Activated CD8-positive, alpha-beta T cell treated with anti-CD3 and anti-CD28 coated beads, Interleukin-2, amount 10 ng/mL, durations not matched to agents 7 days and 5 days (primary cell): ENCODE results near the gene CIB4. TPM values are rescaled to one million over a fixed set of nuclear protein-coding genes. Genes with fewer than 3 reads are reported as not detected.

Experiments used
- ATAC-seq: fragments of 150-1000 bp; cut with Tn5 transposase; one replicate; pipeline ENCODE4 v1.10.0; 2021; ENCODE audit warnings: moderate library complexity
- CTCF ChIA-PET: fragments of 350-600 bp; sonication (Branson Sonifier 250); formaldehyde crosslinking; loops from one replicate; lab custom pipeline; 2021; ENCODE audit warnings: antibody characterized with exemption; lab: Charles Lee
- POLR2A ChIA-PET: fragments of 350-600 bp; sonication (Branson Sonifier 250); formaldehyde crosslinking; loops from one replicate; lab custom pipeline; 2021; ENCODE audit warnings: antibody characterized with exemption; lab: Charles Lee
- DNase-seq: peaks from one replicate; pipeline ENCODE4 v3.0.0-alpha.2; 2020
- H3K27ac Mint-ChIP-seq: one replicate; pipeline ENCODE4 v1.8.0; 2021; ENCODE audit warnings: mild to moderate bottlenecking, mixed read lengths
- H3K27me3 Mint-ChIP-seq: one replicate; pipeline ENCODE4 v1.8.0; 2021; ENCODE audit warnings: low read depth, mixed read lengths
- H3K36me3 Mint-ChIP-seq: one replicate; pipeline ENCODE4 v1.8.0; 2021; ENCODE audit warnings: low read depth, mixed read lengths
- H3K4me1 Mint-ChIP-seq: one replicate; pipeline ENCODE4 v1.8.0; 2021; ENCODE audit warnings: low read depth, mixed read lengths
- H3K4me3 Mint-ChIP-seq: one replicate; pipeline ENCODE4 v1.8.0; 2021; ENCODE audit warnings: mild to moderate bottlenecking, mixed read lengths
- H3K9me3 Mint-ChIP-seq: one replicate; pipeline ENCODE4 v1.8.0; 2022; ENCODE audit warnings: mixed read lengths; ENCODE audit not compliant: insufficient read depth
- total RNA-seq, 2 experiments: library from RNA; stranded (reverse); gene quantifications; one replicate each; pipeline ENCODE4 v1.2.3, GENCODE V29; 2021

Gene CIB4
- total RNA-seq, 2 experiments from 2014 or later = not detected

DNA sequence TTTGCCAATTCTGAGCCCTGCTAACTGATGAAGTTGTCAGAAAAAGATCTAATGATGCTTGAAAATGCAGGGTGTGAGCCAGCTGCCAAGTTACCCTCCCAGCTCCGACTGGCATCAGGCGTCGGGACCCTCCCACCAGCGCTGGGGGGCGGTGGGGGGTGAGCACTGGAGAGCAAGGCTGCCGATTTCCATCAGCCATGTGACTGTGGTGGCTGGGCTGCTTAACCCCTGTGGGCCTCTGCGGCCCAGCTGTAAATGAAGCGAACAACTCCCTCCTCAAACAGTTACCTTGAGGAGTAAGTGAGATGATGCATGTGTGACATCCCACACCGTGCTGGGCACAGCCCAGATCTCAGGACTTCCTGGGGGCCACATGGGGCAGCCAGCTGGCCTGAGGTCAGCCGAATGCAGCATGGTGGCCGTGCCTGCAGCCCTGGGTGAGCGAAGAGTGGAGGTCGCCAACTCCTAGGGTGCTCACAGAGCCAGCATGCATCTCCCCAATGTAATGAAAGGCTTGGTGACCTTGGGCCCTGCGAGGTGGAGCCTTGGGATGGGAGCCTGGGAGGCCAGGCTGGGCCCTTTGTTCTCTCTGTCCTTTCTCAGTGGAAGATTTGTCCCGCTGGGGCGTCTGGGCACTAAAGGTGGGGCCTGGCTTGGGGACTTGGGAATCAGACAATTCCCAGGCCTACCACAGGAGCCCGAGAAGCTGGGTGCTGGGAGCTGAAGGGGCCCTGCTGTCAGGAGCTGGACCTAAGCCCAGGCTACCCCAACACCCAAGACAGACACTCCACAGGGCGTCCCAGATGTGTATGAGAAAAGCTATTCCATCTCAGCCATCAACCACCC lies 25.1 kb downstream of the CIB4 start:
- no peaks in the 10 kb centered on the region for H3K4me1 Mint-ChIP-seq
- H3K9me3 Mint-ChIP-seq = no peaks in the 10 kb centered on the region
- H3K4me3 Mint-ChIP-seq = no peak overlapping the region
- no peak overlapping the region for H3K27ac Mint-ChIP-seq
- DNase-seq (no peak), ATAC-seq (no peak)
- CTCF ChIA-PET = no interaction called here
- H3K27me3 Mint-ChIP-seq = peaks cover 14% of the 10 kb centered on the region
- H3K36me3 Mint-ChIP-seq = no peaks in the 10 kb centered on the region
- POLR2A ChIA-PET = no interaction called here

DNA sequence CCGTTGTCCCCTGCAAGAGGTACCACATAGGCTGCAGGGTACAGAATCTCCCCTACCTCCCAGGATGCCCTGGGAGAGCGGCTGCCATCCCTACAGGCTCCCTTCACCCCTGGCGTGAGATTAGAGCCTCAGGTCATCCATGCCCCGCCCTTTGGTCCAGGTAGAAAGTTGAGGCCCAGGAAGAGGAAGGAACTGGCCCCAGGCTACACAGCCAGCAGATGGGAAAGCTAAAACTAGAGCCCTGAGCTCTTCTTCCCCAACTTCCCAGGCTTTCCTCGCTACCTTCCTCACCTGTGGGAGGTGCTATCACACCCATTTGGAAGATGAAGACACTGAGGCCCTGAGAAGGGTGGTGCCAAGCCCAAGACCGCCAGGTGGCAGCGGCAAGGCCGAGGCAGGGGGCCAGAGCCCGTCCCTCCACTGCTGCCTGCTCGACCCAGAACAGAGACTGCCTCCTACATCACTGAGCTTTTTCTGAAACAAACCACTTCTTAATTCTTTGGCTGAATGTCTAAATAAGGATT lies 25.8 kb downstream of the CIB4 start:
- ChIA-PET POLR2A (no interaction called here), CTCF (no interaction called here)
- Mint-ChIP-seq H3K36me3 (no peaks in the 10 kb centered on the region), H3K9me3 (no peaks in the 10 kb centered on the region), H3K27me3 (peaks cover 11% of the 10 kb centered on the region), H3K27ac (no peak overlapping the region), H3K4me3 (no peak overlapping the region), H3K4me1 (peaks cover under 1% of the 10 kb centered on the region)
- ATAC-seq = no peak
- no peak for DNase-seq

DNA sequence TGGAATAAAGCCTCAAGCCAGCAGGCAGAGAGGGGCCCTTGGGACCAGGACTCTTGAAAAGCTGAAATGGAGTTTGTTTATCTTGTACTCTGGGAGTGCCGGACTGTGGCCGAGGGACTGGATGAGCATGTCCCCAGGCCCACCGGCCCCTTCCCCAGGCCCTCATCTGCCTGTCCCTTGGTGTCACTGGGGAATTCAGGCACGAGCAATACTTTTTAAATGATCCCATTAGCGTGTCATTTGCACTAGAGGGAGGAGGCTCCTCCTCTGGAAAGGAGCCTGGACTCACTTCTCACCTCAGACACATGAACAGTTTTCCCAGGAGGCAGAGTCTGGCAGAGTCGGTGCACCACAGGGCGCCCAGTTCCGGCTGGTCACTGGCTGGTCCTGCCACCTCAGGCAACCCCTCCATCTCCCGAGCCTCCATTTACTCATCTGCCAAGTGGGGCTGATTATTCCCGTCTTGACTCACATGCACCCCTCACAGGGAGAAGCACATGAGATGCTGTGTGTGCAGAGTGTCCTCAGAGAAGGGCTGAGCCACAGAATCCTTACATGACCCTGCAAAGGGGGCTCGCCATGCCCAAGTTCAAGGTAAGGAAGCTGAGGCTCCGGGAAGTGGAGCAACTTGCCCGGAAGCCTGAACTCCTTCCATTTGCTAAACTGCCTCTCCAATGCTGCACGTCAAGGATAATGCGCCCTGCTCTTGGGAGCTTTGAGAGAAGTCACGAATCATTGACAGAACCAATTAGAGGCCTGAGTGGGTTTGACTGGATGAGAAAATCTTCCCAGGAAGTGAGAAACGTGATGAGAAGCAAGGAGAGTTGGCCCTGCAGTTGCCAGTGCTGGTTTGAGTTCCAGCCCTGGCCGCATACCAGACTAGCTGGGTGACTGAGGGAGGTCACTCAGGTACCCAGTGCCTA lies 26.7 kb downstream of the CIB4 start:
- Mint-ChIP-seq H3K4me1 (peaks cover 8% of the 10 kb centered on the region), H3K36me3 (no peaks in the 10 kb centered on the region), H3K4me3 (no peak overlapping the region), H3K9me3 (no peaks in the 10 kb centered on the region), H3K27ac (no peak overlapping the region), H3K27me3 (peaks cover 8% of the 10 kb centered on the region)
- CTCF ChIA-PET = no interaction called here
- ATAC-seq (no peak), DNase-seq (no peak)
- POLR2A ChIA-PET = no interaction called here

DNA sequence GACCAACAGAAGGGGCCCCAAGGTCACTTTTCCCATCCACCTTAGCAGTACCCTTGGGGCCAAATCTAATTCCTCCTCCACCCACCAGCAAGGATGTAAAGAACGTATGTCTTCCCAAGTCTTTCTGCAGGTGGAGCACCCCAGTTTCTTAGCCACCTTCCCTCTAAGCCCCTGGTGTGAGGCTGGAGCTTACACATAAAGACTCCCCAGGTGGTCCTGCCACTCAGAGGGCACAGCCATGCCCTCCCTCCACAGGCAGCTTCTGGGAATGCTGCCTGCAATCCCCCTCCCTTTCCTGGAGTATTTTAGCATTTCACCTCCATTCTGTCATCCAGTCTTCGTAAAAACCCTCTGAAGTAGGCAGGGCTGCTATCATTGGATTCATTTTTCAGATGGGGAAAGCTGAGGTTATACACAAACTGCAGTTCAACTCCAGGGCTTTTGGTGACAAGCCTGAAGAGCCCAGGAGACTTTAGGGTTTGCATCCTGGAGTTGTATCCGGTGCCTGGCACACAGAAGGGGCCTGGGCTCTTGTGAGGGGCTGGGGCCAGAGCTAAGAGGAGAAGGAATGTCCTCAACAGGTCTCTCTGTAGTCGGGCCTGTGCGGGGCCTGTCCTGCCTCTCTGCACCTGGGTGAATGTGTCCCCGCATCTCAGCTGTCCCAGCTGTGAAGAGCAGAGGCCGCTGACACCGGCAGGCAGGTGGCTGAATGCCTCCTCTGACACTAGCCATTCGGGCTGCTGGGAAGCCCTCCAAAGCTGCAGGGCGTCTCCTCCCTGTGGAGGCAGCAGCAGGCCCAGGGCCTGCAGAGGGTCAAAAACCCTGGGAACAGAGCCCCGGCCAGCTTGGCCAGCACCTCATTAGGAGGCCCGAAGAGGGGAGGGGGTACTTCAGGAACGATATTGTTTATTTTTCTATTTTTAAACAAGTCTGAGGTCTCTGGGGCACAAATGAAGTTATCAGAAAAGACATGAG lies 27.6 kb downstream of the CIB4 start:
- H3K36me3 Mint-ChIP-seq = no peaks in the 10 kb centered on the region
- no peaks in the 10 kb centered on the region for H3K9me3 Mint-ChIP-seq
- ATAC-seq = no peak
- peaks cover 7% of the 10 kb centered on the region for H3K27me3 Mint-ChIP-seq
- CTCF ChIA-PET = no interaction called here
- DNase-seq = no peak
- peaks cover 18% of the 10 kb centered on the region for H3K4me1 Mint-ChIP-seq
- POLR2A ChIA-PET = no interaction called here
- no peak overlapping the region for H3K4me3 Mint-ChIP-seq
- H3K27ac Mint-ChIP-seq = no peak overlapping the region

GRCh38 chr2:26612522-26613240 lies 28.5 kb downstream of the CIB4 start:
- no peak for DNase-seq
- Mint-ChIP-seq H3K36me3 (no peaks in the 10 kb centered on the region), H3K9me3 (no peaks in the 10 kb centered on the region), H3K4me3 (no peak overlapping the region), H3K4me1 (peaks cover 21% of the 10 kb centered on the region), H3K27ac (no peak overlapping the region), H3K27me3 (peaks cover 7% of the 10 kb centered on the region)
- no peak for ATAC-seq
- ChIA-PET POLR2A (no interaction called here), CTCF (interaction anchor here (1.2 kb wide), 1 partner anchor 10 kb away, joined by 3 read pairs; no protein-coding TSS in a partner anchor)

- ATAC-seq = no peak
- CTCF ChIA-PET = interaction anchor here (1.2 kb wide), 1 partner anchor 11 kb away, joined by 3 read pairs; no protein-coding TSS in a partner anchor
These were observed 29.1 kb downstream of the CIB4 start for GRCh38 chr2:26612034-26612433.

DNA sequence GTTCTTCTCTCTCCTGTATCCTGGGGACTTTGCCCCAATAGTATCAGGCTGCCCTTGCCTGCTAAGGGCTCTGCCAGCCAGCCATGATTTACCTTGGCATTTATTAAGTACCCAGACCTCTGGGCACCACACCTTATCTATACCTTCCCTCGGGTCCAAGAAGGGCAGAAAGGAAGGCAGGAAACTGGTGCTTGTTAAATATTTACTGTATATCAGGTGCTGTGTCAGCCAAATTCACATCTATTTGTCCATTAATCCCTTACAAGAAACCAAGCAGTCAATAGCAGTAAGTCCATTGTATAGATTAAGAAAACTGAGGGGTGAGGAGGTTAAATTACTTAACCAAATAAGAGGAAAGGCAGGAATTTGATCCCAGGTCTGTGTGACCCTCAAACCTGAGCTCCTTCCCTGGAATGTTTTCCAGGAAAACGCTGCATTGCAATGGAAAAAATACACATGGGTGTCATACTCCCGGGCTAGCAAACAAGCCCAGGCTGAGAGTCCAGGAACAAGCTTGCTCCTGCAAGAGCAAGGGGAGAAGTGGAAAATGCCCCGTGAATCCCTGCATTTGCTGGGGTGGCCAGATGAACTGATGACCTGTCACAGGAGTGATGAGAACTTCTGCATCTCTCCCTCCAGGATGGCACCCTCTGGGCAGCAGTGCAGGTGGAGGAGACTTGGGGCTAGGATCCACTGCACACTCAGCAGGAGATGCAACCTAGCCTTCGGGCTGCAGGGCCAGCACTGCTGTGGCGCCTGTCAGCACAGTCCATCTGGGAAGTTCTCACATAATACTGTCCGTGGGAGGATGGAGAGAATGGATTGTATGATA lies 30.4 kb downstream of the CIB4 start:
- no peaks in the 10 kb centered on the region for H3K9me3 Mint-ChIP-seq
- H3K27ac Mint-ChIP-seq = no peak overlapping the region
- peaks cover 9% of the 10 kb centered on the region for H3K27me3 Mint-ChIP-seq
- ChIA-PET POLR2A (no interaction called here), CTCF (interaction anchor here (2.1 kb wide), 1 partner anchor 134 kb away, joined by 6 read pairs; no protein-coding TSS in a partner anchor)
- H3K4me1 Mint-ChIP-seq = peaks cover 21% of the 10 kb centered on the region
- no peak for DNase-seq
- H3K4me3 Mint-ChIP-seq = no peak overlapping the region
- no peaks in the 10 kb centered on the region for H3K36me3 Mint-ChIP-seq
- no peak for ATAC-seq

More at GRCh38 chr2:26612034-26612433, 29.1 kb downstream of the CIB4 start:
- Mint-ChIP-seq H3K4me3 (no peak overlapping the region), H3K27ac (no peak overlapping the region), H3K27me3 (peaks cover 7% of the 10 kb centered on the region), H3K9me3 (no peaks in the 10 kb centered on the region), H3K36me3 (no peaks in the 10 kb centered on the region), H3K4me1 (peaks cover 21% of the 10 kb centered on the region)
- POLR2A ChIA-PET = no interaction called here
- DNase-seq = no peak

- peak; percentile 56 for ATAC-seq
- Mint-ChIP-seq H3K27ac (no peak overlapping the region), H3K4me1 (peaks cover 21% of the 10 kb centered on the region), H3K27me3 (peaks cover 11% of the 10 kb centered on the region), H3K36me3 (no peaks in the 10 kb centered on the region), H3K9me3 (no peaks in the 10 kb centered on the region), H3K4me3 (no peak overlapping the region)
- POLR2A ChIA-PET = no interaction called here
- CTCF ChIA-PET = interaction anchor here (0.6 to 2.1 kb wide), 2 partner anchors 10 to 135 kb away, joined by 3 to 6 read pairs; no protein-coding TSS in a partner anchor
- peak; percentile 28 for DNase-seq
These were observed 31.3 kb downstream of the CIB4 start for GRCh38 chr2:26609839-26610277.

- peaks cover 21% of the 10 kb centered on the region for H3K4me1 Mint-ChIP-seq
- H3K9me3 Mint-ChIP-seq = no peaks in the 10 kb centered on the region
- H3K27ac Mint-ChIP-seq = no peak overlapping the region
- ChIA-PET CTCF (interaction anchor here (0.6 to 2.1 kb wide), 2 partner anchors 10 to 136 kb away, joined by 3 to 6 read pairs; no protein-coding TSS in a partner anchor), POLR2A (no interaction called here)
- H3K27me3 Mint-ChIP-seq = peaks cover 14% of the 10 kb centered on the region
- no peak for DNase-seq
- H3K36me3 Mint-ChIP-seq = no peaks in the 10 kb centered on the region
- ATAC-seq = no peak
- H3K4me3 Mint-ChIP-seq = no peak overlapping the region
These were observed 31.9 kb downstream of the CIB4 start for GRCh38 chr2:26609205-26609631.

GRCh38 chr2:26608557-26608956 lies 32.6 kb downstream of the CIB4 start:
- ChIA-PET CTCF (interaction anchor here (6.5 kb wide), 1 partner anchor 135 kb away, joined by 151 read pairs; no protein-coding TSS in a partner anchor), POLR2A (no interaction called here)
- H3K9me3 Mint-ChIP-seq = no peaks in the 10 kb centered on the region
- peak; percentile 13 for ATAC-seq
- H3K27ac Mint-ChIP-seq = no peak overlapping the region
- peaks cover 21% of the 10 kb centered on the region for H3K4me1 Mint-ChIP-seq
- H3K4me3 Mint-ChIP-seq = no peak overlapping the region
- H3K36me3 Mint-ChIP-seq = no peaks in the 10 kb centered on the region
- peaks cover 14% of the 10 kb centered on the region for H3K27me3 Mint-ChIP-seq
- DNase-seq = no peak
